Gastrocnemius medialis (tissue), 4 donors: ENCODE data around the gene ASXL3.

Experiments used
- POLR2A ChIP-seq, 2 donors: fragments of 450-650 bp; IDR thresholded peaks; one replicate each; pipeline ENCODE4 v1.6.1; 2017; ENCODE audit warnings: antibody characterized with exemption in 2 of 2, mild to moderate bottlenecking in 2 of 2, moderate library complexity in 2 of 2
- TF ChIP-seq, protein P1 (sequence below), 5 experiments: fragments of 450-650 bp in 3 of 5; fragments of 200-600 bp in 2 of 5; sonication (generic) in 2 of 5; IDR thresholded peaks in 4 of 5; conservative IDR thresholded peaks in 1 of 5; 1 replicate in 4 of 5; 2 replicates in 1 of 5; pipeline ENCODE4 v1.5.1; 2016 to 2019; ENCODE audit warnings: antibody characterized with exemption in 5 of 5, mild to moderate bottlenecking in 3 of 5, moderate library complexity in 3 of 5

DNA sequence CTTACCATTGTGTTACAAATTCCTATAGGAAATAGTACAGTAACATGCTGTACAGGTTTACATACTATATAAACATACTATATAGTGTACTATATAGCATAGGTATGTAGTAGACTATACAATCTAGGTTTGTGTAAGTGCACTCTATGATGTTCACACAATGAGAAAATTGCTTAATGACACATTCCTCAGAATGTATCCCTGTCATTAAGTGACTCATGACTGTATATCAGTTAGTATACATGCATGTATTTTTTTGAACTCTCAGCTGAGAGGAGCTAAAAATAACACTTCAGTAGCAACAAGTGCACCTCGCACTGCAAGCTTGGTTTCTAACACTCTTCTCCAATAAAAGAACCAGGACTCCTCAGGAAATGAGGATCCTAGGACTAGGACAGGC, 19.5 kb upstream of the ASXL3 start:
- TF ChIP-seq, protein P1, sequence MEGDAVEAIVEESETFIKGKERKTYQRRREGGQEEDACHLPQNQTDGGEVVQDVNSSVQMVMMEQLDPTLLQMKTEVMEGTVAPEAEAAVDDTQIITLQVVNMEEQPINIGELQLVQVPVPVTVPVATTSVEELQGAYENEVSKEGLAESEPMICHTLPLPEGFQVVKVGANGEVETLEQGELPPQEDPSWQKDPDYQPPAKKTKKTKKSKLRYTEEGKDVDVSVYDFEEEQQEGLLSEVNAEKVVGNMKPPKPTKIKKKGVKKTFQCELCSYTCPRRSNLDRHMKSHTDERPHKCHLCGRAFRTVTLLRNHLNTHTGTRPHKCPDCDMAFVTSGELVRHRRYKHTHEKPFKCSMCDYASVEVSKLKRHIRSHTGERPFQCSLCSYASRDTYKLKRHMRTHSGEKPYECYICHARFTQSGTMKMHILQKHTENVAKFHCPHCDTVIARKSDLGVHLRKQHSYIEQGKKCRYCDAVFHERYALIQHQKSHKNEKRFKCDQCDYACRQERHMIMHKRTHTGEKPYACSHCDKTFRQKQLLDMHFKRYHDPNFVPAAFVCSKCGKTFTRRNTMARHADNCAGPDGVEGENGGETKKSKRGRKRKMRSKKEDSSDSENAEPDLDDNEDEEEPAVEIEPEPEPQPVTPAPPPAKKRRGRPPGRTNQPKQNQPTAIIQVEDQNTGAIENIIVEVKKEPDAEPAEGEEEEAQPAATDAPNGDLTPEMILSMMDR (IDR thresholded peaks at IDR 0.05 in 4 of 5, conservative IDR thresholded peaks at IDR 0.05 in 1 of 5): no peak
- TF ChIP-seq POLR2A (IDR thresholded peaks at IDR 0.05): no peak
